PFSK-1 (cell line): ENCODE results near the gene ARHGAP42.

ENCODE experiments used
- FOXP2 ChIP-seq: optimal IDR thresholded peaks from 2 replicates; pipeline ENCODE3; 2011; ENCODE audit warnings: borderline replicate concordance, control low read depth, inconsistent platforms; ENCODE audit not compliant: insufficient read depth; ENCODE audit errors: extremely low read length, extremely low read depth
- POLR2AphosphoS5 ChIP-seq: IDR thresholded peaks from 2 replicates; pipeline ENCODE4 v1.6.1; 2012; ENCODE audit warnings: low read depth, mild to moderate bottlenecking, control low read depth, low read length, moderate library complexity
- SIN3A ChIP-seq: IDR thresholded peaks from 2 replicates; pipeline ENCODE4 v1.6.1; 2012; ENCODE audit warnings: mild to moderate bottlenecking, low read length, moderate library complexity, borderline replicate concordance; ENCODE audit not compliant: insufficient read depth
- TAF1 ChIP-seq: IDR thresholded peaks from 2 replicates; pipeline ENCODE4 v1.6.1; 2012; ENCODE audit warnings: low read length, control low read depth, borderline replicate concordance; ENCODE audit not compliant: insufficient read depth
- TF ChIP-seq, protein P1 (sequence below), 2 experiments: IDR thresholded peaks; 2 replicates each; pipeline versions ENCODE4 v1.6.1 to v1.8.0; 2011 to 2012; ENCODE audit warnings: low read depth in 2 of 2, low read length in 2 of 2, control low read depth in 1 of 2, inconsistent platforms in 1 of 2, mild to moderate bottlenecking in 1 of 2, moderate library complexity in 1 of 2; ENCODE audit not compliant: insufficient read depth in 1 of 2

ARHGAP42 gene

DNA sequence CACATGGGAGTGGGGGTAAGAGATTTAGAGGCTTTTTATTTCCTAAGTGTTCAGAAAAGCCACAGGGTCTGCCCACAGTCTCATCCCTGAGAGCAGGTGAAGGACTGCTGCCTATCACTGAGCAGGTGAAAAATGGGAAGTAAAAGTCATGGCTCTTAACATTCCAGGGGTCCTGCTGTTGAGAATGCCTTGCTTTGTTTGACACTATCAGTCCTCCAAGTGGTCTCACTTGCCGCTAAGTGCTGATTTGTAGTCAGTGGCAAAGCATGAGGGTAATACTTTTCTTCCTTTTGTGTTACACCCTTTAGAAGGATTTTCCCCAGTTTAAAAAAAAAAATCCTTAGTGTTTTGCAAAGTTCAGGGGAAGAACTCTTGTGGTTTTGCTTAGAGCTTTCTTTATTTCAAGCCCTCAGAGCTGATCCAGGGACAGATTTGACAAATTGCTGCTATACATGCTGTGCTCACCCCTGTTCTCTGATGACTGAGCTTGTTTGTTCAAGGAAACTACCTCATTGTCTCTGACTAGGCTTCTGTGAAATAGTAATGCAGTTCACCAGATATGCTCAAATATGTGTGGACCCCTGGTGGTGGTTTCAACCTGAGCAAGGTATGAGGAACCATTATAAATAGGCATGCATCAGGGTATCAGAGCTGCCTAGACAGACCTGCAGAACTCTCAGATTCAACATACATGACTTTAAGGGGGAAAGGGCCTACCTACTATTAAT lies 141.0 kb downstream of the ARHGAP42 start:
- TF ChIP-seq SIN3A (no peak), TAF1 (no peak), FOXP2 (no peak), POLR2AphosphoS5 (no peak)
- TF ChIP-seq, protein P1, sequence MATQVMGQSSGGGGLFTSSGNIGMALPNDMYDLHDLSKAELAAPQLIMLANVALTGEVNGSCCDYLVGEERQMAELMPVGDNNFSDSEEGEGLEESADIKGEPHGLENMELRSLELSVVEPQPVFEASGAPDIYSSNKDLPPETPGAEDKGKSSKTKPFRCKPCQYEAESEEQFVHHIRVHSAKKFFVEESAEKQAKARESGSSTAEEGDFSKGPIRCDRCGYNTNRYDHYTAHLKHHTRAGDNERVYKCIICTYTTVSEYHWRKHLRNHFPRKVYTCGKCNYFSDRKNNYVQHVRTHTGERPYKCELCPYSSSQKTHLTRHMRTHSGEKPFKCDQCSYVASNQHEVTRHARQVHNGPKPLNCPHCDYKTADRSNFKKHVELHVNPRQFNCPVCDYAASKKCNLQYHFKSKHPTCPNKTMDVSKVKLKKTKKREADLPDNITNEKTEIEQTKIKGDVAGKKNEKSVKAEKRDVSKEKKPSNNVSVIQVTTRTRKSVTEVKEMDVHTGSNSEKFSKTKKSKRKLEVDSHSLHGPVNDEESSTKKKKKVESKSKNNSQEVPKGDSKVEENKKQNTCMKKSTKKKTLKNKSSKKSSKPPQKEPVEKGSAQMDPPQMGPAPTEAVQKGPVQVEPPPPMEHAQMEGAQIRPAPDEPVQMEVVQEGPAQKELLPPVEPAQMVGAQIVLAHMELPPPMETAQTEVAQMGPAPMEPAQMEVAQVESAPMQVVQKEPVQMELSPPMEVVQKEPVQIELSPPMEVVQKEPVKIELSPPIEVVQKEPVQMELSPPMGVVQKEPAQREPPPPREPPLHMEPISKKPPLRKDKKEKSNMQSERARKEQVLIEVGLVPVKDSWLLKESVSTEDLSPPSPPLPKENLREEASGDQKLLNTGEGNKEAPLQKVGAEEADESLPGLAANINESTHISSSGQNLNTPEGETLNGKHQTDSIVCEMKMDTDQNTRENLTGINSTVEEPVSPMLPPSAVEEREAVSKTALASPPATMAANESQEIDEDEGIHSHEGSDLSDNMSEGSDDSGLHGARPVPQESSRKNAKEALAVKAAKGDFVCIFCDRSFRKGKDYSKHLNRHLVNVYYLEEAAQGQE (IDR thresholded peaks at IDR 0.05; ENCODE audit: insufficient read depth in 1 of 2, low read depth in 2 of 2, low read length in 2 of 2) = no peak

DNA sequence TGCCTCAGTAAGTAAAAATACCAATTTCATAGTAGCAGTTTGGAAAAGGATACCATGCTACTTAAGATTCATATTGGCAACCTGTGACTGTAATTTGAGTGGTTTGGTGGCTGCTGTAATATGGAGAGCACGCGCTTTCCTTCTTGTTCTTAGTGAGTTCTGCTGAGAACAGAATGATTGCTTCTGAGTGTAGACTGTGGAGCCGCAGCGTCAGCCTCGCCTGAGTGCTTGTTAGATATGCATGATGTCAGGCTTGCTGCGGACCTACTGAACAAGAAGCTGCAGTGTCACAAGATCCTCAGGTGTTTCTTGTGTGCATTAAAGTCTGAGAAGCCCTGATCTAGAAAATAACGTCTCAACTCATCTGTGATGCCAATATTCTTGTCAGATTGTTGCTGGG lies 143.2 kb downstream of the ARHGAP42 start:
- TF ChIP-seq, protein P1 (IDR thresholded peaks at IDR 0.05; ENCODE audit: insufficient read depth in 1 of 2, low read depth in 2 of 2, low read length in 2 of 2) = no peak
- TF ChIP-seq TAF1 = no peak
- TF ChIP-seq FOXP2 = no peak
- TF ChIP-seq POLR2AphosphoS5 = no peak
- TF ChIP-seq SIN3A = no peak

DNA sequence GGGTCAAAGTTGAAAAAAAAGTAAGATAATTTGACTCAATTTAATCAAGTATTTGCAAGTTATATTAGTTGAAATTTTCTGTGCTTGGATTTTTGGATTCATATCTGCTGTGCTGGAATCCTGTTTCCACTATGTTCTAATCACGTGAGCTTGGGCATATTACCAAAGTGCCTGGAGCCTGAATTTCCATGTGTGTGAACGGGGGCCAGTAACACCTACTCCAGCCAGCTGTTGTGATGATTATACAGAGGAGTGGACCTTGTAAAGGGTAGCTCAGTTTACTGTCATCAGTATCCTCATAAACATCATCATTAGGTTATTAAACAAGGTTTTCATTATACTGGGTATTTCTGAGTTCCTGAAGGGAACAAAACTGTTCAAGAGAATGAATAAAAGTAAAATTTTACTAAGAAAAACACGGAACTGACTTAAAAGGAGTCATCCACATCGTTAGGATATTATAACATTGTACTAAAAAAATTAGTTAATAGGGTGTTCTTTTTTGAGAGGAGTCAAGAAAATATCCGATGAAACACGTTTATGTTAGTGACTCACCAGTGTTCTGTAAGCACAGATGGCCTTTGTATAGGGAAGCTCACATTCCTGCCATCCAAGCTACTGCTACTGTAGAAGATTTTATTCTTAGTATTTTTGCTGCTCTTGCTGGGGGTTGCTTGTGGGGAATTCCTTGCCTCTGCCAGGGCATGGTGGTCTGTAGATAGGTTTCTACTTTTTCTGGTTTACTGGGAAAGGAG lies 144.1 kb downstream of the ARHGAP42 start:
- no peak for TF ChIP-seq TAF1
- TF ChIP-seq SIN3A = no peak
- no peak for TF ChIP-seq FOXP2
- TF ChIP-seq, protein P1 (IDR thresholded peaks at IDR 0.05; ENCODE audit: insufficient read depth in 1 of 2, low read depth in 2 of 2, low read length in 2 of 2) = no peak
- TF ChIP-seq POLR2AphosphoS5 = no peak

DNA sequence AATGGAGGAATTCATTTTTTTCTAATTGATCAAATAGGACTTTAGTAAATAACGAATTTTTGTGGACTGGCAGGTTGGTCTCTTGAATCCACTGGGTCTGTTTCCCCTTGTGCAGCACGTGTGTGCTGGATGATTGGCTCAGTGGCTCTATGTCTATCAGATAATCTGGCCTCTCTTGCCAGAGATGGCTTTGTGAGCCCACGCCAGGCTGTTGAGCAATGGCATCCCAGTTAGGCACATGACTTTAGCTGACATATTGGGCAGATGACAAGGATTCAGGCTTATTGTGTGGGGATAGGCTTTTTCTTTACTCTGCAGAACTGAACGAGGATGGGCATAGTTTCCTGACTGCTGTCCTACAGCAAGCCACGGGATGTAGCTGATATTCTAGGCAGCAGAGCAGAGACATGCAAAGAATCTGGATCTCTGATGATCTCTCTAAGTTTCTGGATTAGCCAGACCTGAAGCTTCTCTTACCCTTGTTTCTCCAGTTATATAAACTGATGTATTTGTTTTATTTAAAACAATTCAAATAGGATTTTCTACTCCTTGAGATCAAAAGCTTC lies 144.9 kb downstream of the ARHGAP42 start:
- no peak for TF ChIP-seq FOXP2
- no peak for TF ChIP-seq SIN3A
- TF ChIP-seq, protein P1 (IDR thresholded peaks at IDR 0.05; ENCODE audit: insufficient read depth in 1 of 2, low read depth in 2 of 2, low read length in 2 of 2) = no peak
- no peak for TF ChIP-seq TAF1
- no peak for TF ChIP-seq POLR2AphosphoS5
